Neuronal stem cell (in vitro differentiated cells): ENCODE data around the gene NNMT.

Source experiments
- DNase-seq: peaks from one replicate; pipeline ENCODE4 v3.0.0-alpha.2; 2013; ENCODE audit warnings: low spot score
- H2AFZ ChIP-seq: one replicate; pipeline ENCODE4 v1.6.1; 2013; ENCODE audit warnings: mild to moderate bottlenecking, low read length, inconsistent platforms
- H2AK5ac ChIP-seq: 2 replicates; pipeline ENCODE4 v1.6.1; 2013; ENCODE audit warnings: low read depth, mild to moderate bottlenecking, inconsistent platforms, low read length, moderate library complexity, mixed read lengths
- H2BK120ac ChIP-seq: 2 replicates; pipeline ENCODE4 v1.6.1; 2013; ENCODE audit warnings: low read depth, mild to moderate bottlenecking, inconsistent platforms, low read length, moderate library complexity, mixed read lengths
- H2BK12ac ChIP-seq: one replicate; pipeline ENCODE4 v1.6.1; 2013; ENCODE audit warnings: low read length, inconsistent platforms
- H2BK15ac ChIP-seq: 2 replicates; pipeline ENCODE4 v1.6.1; 2013; ENCODE audit warnings: mild to moderate bottlenecking, low read length, inconsistent platforms, mixed read lengths
- H2BK5ac ChIP-seq: one replicate; pipeline ENCODE4 v1.6.1; 2013; ENCODE audit warnings: inconsistent platforms, mild to moderate bottlenecking, low read length, moderate library complexity
- H3K14ac ChIP-seq: one replicate; pipeline ENCODE4 v1.6.1; 2013; ENCODE audit warnings: low read length, inconsistent platforms
- H3K18ac ChIP-seq: 2 replicates; pipeline ENCODE4 v1.6.1; 2013; ENCODE audit warnings: low read length, inconsistent platforms
- H3K23ac ChIP-seq: 2 replicates; pipeline ENCODE4 v1.6.1; 2013; ENCODE audit warnings: low read depth, mild to moderate bottlenecking, mixed read lengths, low read length, inconsistent platforms; ENCODE audit not compliant: poor library complexity
- H3K27ac ChIP-seq: replicated peaks from 3 replicates; pipeline ENCODE4 v1.5.1; 2013; ENCODE audit warnings: low read length, inconsistent platforms
- H3K27me3 ChIP-seq, 3 experiments: 2 replicates each; pipeline ENCODE4 v1.6.1; 2013; ENCODE audit warnings: low read length in 3 of 3, mild to moderate bottlenecking in 2 of 3, inconsistent platforms in 1 of 3, low read depth in 1 of 3, mixed read lengths in 1 of 3, moderate library complexity in 1 of 3; ENCODE audit not compliant: control insufficient read depth in 3 of 3, insufficient read depth in 3 of 3
- H3K36me3 ChIP-seq, 2 donors: replicated peaks in 1 of 2; 2 replicates each; pipeline ENCODE4 v1.6.1; 2013; ENCODE audit warnings: low read length in 2 of 2; ENCODE audit not compliant: control insufficient read depth in 2 of 2, insufficient read depth in 2 of 2
- H3K4ac ChIP-seq: 2 replicates; pipeline ENCODE4 v1.6.1; 2013; ENCODE audit warnings: inconsistent platforms, mild to moderate bottlenecking, low read length, moderate library complexity
- H3K4me1 ChIP-seq, 2 donors: 1 replicate in 1 of 2; 2 replicates in 1 of 2; pipeline ENCODE4 v1.6.1; 2013; ENCODE audit warnings: low read length in 2 of 2, low read depth in 1 of 2; ENCODE audit not compliant: control insufficient read depth in 2 of 2, insufficient read depth in 1 of 2
- H3K4me2 ChIP-seq: one replicate; pipeline ENCODE4 v1.6.1; 2013; ENCODE audit warnings: mild to moderate bottlenecking, low read length, inconsistent platforms; ENCODE audit not compliant: insufficient read depth, poor library complexity, severe bottlenecking
- H3K4me3 ChIP-seq, 2 donors: 2 replicates each; pipeline ENCODE4 v1.5.1; 2013; ENCODE audit warnings: low read length in 2 of 2, mild to moderate bottlenecking in 2 of 2, inconsistent platforms in 1 of 2, moderate library complexity in 1 of 2
- H3K79me1 ChIP-seq: one replicate; pipeline ENCODE4 v1.6.1; 2013; ENCODE audit warnings: low read depth, mild to moderate bottlenecking, inconsistent platforms, low read length, moderate library complexity
- H3K9ac ChIP-seq: one replicate; pipeline ENCODE4 v1.6.1; 2013; ENCODE audit warnings: mild to moderate bottlenecking, low read depth, low read length, inconsistent platforms; ENCODE audit not compliant: poor library complexity
- H3K9me3 ChIP-seq, 2 donors: replicated peaks in 1 of 2; 2 replicates each; pipeline versions ENCODE3 to v1.6.1; 2013; ENCODE audit warnings: low read length in 2 of 2, mild to moderate bottlenecking in 2 of 2, inconsistent platforms in 1 of 2, low read depth in 1 of 2, mixed read lengths in 1 of 2, moderate library complexity in 1 of 2; ENCODE audit not compliant: control insufficient read depth in 2 of 2, insufficient read depth in 1 of 2
- H4K8ac ChIP-seq: one replicate; pipeline ENCODE4 v1.6.1; 2013; ENCODE audit warnings: low read depth, mild to moderate bottlenecking, inconsistent platforms, low read length, moderate library complexity
- H4K91ac ChIP-seq: one replicate; pipeline ENCODE4 v1.6.1; 2013; ENCODE audit warnings: low read length, low read depth, mild to moderate bottlenecking, inconsistent platforms; ENCODE audit not compliant: poor library complexity
- whole genome bisulfite sequencing, 2 donors: extraction: QIAGEN DNeasy Blood & Tissue Kit; methylation state at CpG; one replicate each; pipeline ENCODE4 v1.1.7; 2013; ENCODE audit warnings: missing lambda C conversion rate in 2 of 2, mixed read lengths in 1 of 2; ENCODE audit not compliant: insufficient read length in 2 of 2, insufficient replicate concordance in 1 of 2; ENCODE audit errors: extremely low coverage in 2 of 2; 5-methylcytosine and 5-hydroxymethylcytosine counted together

Gene NNMT

DNA sequence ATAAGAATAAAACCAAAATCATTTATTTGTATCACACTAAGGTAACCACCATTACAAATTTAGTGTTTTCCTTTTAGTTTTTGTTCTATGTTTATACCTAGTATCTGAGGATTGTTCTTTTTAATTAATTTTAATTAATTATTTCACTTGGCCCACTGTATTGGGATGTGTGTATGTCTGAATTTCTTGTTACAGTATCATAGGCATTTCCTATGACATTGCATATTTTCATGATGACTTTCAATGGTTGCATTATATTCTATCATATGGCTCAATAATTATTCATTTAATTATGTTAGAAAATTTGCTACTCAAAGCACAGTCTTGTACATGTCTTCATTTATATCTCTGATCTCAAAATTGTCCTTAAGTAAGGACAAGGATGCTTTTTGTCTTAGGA, 63.1 kb downstream of the NNMT start:
- no peak overlapping the region for H2BK5ac ChIP-seq
- no peak for DNase-seq
- H4K8ac ChIP-seq, result no peak overlapping the region
- H3K27ac ChIP-seq, result no peak overlapping the region
- H3K14ac ChIP-seq, result no peak overlapping the region
- H3K23ac ChIP-seq, result no peak overlapping the region
- no peaks in the 10 kb centered on the region for H3K27me3 ChIP-seq
- no peak overlapping the region for H2BK12ac ChIP-seq
- no peak overlapping the region for H2AK5ac ChIP-seq
- H2BK120ac ChIP-seq, result no peak overlapping the region
- H2BK15ac ChIP-seq, result no peak overlapping the region
- no peaks in the 10 kb centered on the region for H3K36me3 ChIP-seq
- H4K91ac ChIP-seq, result no peak overlapping the region
- H3K4me2 ChIP-seq, result no peak overlapping the region
- H3K18ac ChIP-seq, result no peak overlapping the region
- no peak overlapping the region for H2AFZ ChIP-seq
- H3K9ac ChIP-seq, result no peak overlapping the region
- H3K4ac ChIP-seq, result no peak overlapping the region
- H3K9me3 ChIP-seq, result no peaks in the 10 kb centered on the region
- H3K4me1 ChIP-seq, result no peaks in the 10 kb centered on the region
- H3K4me3 ChIP-seq, result no peak overlapping the region
- H3K79me1 ChIP-seq, result no peaks in the 10 kb centered on the region

- no peaks in the 10 kb centered on the region for H3K79me1 ChIP-seq
- no peak overlapping the region for H2AK5ac ChIP-seq
- peaks cover 2 to 3% of the 10 kb centered on the region in 2 donors for H3K4me1 ChIP-seq
- no CpG with 5 or more reads among the region's 4 CpGs for WGBS, 2 donors
- H3K36me3 ChIP-seq, result no peaks in the 10 kb centered on the region
- no peak overlapping the region for H4K8ac ChIP-seq
- H3K18ac ChIP-seq, result no peak overlapping the region
- H3K27ac ChIP-seq, result no peak overlapping the region
- H2BK15ac ChIP-seq, result no peak overlapping the region
- H2BK5ac ChIP-seq, result no peak overlapping the region
- no peak overlapping the region for H3K9ac ChIP-seq
- H2BK120ac ChIP-seq, result no peak overlapping the region
- no peak overlapping the region for H2BK12ac ChIP-seq
- no peak overlapping the region for H3K14ac ChIP-seq
- H2AFZ ChIP-seq, result no peak overlapping the region
- no peak overlapping the region for H4K91ac ChIP-seq
- no peak overlapping the region for H3K4ac ChIP-seq
- no peaks in the 10 kb centered on the region for H3K27me3 ChIP-seq
- H3K4me3 ChIP-seq, result no peak overlapping the region
- H3K9me3 ChIP-seq, result no peaks in the 10 kb centered on the region
- H3K4me2 ChIP-seq, result no peak overlapping the region
- no peak overlapping the region for H3K23ac ChIP-seq
- no peak for DNase-seq
These were observed 66.1 kb downstream of the NNMT start for GRCh38 chr11:114362326-114362725.

DNA sequence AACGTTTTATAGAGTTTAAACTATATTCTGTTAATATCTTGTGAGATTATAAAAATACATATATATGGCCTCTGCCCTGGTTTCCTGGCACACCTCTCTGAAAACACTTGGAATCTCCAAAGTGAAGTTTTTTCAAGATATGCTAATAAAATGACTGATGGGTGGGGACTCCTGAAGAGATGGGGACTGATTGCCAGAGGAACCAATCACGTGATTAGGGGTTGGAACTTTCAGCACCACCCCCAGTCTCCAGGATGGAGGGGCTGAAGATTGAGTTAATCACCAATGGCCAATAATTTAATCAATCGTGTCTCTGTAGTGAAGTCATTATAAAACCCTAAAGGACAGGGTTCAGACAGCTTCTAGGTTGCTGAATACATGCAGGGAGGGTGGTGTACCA, 66.8 kb downstream of the NNMT start:
- no peaks in the 10 kb centered on the region for H3K9me3 ChIP-seq
- DNase-seq, result no peak
- WGBS, 2 donors, result no CpG with 5 or more reads among the region's 3 CpGs

More for the DNA sequence above, 66.8 kb downstream of the NNMT start:
- Histone ChIP-seq H2BK12ac (no peak overlapping the region), H2BK120ac (no peak overlapping the region), H3K9ac (no peak overlapping the region), H4K8ac (no peak overlapping the region), H3K4ac (no peak overlapping the region), H2AFZ (no peak overlapping the region), H3K14ac (no peak overlapping the region), H3K36me3 (no peaks in the 10 kb centered on the region), H4K91ac (no peak overlapping the region), H2BK5ac (no peak overlapping the region), H3K79me1 (no peaks in the 10 kb centered on the region), H3K27me3 (peaks cover 0 to 5% (median 0%) of the 10 kb centered on the region in 3 experiments), H3K23ac (no peak overlapping the region), H3K4me3 (no peak overlapping the region), H2BK15ac (no peak overlapping the region), H3K18ac (no peak overlapping the region), H3K27ac (no peak overlapping the region), H3K4me2 (no peak overlapping the region), H2AK5ac (no peak overlapping the region), H3K4me1 (peaks cover 2 to 3% of the 10 kb centered on the region in 2 donors)
